HG02852 (cell line): Measurements from ENCODE around the gene FBL.
"Not testable (repeated sequence)": the region's sequence is repeated elsewhere in the genome, so short reads cannot be mapped to it uniquely, and the experiment has no call there.

Source experiments
- ATAC-seq: cut with Tn5 transposase; IDR thresholded peaks from one replicate; pipeline ENCODE4 v1.9.1; 2021; ENCODE audit warnings: mild to moderate bottlenecking, moderate library complexity; ENCODE audit not compliant: unreplicated experiment

The FBL gene

GRCh38 chr19:39825531-39826076, 20.6 kb downstream of the FBL start:
- ATAC-seq: no peak

DNA sequence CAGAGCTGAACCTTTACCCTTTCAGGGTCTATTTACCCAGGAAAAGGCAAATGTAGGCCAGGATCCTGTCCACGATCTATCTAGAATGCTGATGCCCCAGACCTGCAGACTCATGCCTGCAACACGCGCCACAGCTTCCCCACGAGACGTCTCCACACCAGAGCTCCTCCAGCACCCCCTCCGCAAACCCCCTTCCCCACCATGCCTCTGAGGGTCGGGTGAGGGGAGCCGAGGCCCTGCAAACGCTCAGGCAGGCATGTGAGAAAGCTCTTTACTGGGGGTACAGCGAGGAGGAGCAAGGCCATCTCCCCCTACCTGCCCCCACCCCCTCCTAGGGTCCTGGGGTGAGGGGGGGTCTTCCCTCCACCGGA, 21.1 kb downstream of the FBL start:
- ATAC-seq: no peak

- ATAC-seq: peak; percentile 90
Observed at GRCh38 chr19:39824143-39825092, 21.8 kb downstream of the FBL start.

- ATAC-seq: no peak
Observed at GRCh38 chr19:39823686-39824085, 22.5 kb downstream of the FBL start.

DNA sequence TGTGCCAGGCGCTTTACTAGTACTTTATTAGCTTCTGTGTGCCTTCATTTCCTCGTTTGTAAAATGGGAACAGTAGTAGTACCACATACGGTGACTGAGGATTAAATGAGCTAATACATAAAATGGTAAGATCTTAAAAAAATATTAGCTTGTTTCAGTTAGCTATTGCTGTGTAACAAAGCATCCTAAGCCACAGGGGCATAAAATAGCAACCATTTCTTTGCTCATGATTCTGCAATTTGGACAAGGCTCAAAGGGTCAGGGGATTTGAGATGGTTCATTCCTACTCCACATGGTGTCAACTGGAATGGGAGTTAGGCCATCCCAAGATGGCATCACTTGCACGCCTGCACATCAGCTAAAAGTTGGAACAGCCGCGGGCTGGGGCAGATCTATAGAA, 25.5 kb downstream of the FBL start:
- ATAC-seq: no peak

- no peak for ATAC-seq
Observed at GRCh38 chr19:39819786-39820185, 26.4 kb downstream of the FBL start.

- peak; percentile 70 for ATAC-seq
Observed at GRCh38 chr19:39818626-39819097, 27.5 kb downstream of the FBL start.

- ATAC-seq: no peak
Observed at GRCh38 chr19:39817888-39818561, 28.2 kb downstream of the FBL start.

DNA sequence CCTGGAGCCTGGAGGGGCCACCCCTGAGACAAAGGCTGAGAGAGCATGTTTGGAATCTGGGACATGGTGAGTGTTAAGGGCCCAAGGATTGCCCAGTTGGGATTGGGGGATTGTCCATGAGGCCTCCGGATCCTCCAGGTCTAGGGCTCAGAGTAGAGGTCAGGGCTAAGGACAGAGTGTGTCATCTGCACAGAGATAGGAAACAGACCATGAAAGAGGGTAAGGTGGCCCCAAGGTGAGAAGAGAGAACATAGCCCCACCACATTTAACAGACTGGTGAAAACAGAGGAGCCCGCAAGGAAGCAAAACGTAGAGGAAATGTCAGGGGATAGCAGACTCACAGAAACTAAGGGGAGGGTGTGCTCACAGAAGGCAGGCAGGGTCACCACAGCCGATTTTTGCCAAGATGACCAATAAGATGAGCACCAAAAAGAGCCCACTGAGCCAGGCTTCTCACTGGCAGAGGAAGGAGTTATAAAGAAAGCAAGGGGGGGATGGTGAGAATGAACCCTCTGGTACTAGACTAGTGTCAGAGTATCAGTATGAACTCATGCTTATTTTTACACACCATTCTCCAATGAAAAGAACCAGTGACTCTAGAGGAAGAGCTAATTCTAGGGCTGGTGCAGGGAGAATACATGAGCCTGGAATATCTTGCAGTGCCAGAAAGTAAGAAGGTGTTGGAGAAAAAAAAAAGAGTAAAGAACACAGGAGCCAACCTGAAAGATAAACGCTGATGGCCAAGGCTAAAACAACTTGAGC, 29.7 kb downstream of the FBL start:
- ATAC-seq: no peak

DNA sequence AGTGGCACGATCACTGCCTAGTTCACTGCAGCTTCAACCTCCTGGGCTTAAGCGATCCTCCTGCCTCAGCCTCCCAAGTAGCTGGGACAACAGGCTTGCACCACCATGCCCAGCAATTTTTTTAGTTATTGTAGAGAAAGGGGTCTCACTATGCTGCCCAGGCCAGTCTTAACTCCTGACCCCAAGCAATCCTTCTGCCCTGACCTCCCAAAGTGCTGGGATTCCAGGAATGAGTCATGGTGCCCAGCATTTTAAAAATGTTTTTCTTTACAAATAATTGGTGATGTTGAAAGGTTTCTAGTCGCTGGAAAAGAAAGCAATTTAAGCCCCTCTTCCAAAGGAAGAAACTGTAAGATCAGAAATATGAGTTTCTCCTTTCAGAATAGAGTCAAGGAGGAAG, 31.6 kb downstream of the FBL start:
- no peak for ATAC-seq

DNA sequence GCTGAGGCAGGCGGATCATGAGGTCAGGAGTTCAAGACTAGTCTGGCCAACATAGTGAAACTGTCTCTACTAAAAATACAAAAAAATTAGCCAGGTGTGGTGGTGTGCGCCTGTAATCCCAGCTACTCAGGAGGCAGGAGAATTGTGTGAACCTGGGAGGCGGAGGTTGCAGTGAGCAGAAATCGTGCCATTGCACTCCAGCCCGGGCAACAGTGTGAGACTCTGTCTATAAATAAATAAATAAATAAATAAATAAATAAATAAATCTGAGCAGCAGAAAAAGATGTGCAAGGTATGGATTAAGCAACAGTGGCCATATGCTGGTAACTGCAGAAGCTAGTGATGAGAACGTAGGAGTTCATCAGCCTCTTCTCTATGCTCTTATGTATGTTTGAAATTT, 32.1 kb downstream of the FBL start:
- not testable (repeated sequence) for ATAC-seq

DNA sequence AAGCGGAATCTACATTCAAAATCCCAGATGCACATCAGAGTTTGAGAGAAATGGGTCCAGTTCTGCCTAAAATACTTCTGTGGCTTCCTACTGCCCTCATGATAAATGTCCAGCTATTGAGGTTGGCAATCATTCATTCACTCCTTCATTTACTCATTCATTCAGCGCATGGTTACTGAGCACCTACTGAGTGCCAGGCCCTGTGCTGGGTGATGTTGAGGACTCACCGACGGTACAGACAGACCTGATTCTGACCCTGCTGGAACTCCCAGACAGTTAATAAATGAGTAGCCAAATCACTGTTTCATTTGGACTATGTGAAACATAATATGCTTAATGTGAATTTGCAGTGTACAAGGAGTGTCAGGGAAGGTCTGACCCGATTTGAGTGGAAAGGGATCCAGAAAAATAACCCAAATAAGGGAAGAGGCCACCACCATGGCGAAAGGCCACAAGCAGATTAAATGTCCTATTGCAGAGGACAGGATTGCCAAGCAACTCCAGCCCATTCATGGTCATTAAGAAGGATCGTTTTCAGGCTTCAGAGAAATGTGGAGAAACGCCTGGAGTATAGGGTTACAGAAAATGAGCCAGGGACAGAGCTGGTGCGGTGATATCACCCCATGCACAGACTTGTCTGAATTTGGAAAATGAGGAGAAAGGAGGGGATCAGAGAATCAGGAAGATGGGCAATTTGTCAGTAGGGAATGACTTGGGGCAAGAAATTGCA, 32.8 kb downstream of the FBL start:
- ATAC-seq: no peak

GRCh38 chr19:39811064-39811463, 35.1 kb downstream of the FBL start:
- ATAC-seq: no peak

- ATAC-seq: no peak
Observed at GRCh38 chr19:39810424-39810823, 35.8 kb downstream of the FBL start.

- no peak for ATAC-seq
Observed at GRCh38 chr19:39809368-39809767, 36.8 kb downstream of the FBL start.

DNA sequence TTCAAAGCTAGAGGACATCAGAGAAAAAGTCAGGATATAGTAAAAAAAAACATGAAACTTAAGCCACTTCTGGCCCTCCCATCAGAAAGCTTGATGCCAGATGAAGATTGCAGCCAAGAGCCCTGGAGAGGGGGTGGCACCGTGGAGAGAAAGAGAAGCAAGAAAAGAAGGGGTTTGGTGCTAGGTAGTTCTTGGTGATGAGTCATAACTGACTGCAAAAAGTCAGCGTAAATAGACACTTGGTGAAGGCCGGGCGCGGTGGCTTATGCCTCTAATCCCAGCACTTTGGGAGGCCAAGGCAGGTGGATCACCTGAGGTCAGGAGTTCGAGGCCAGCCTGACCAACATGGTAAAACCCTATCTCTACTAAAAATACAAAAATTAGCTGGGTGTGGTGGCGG, 37.5 kb downstream of the FBL start:
- not testable (repeated sequence) for ATAC-seq

GRCh38 chr19:39807846-39808364, 38.3 kb downstream of the FBL start:
- ATAC-seq: no peak

GRCh38 chr19:39805104-39805503, 41.1 kb downstream of the FBL start:
- no peak for ATAC-seq

DNA sequence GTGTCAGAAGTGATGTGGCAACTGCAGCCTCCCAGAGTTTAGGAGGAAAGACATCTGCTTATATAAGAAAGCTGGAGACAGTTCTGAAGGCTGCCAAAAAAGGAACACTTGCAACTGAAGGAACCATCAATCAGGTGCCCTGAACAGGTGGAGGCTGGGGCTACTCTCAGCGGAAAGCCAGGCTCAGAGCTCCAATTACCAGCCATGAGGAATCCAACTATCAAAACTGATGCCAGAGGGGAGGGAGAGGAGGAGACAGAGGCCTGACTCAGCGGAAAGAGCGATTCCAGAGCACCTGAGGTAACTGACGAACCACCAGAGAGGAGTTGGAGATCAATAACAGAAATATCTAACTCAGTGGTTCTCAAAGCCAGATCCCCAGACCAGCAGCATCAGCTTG, 43.2 kb downstream of the FBL start:
- no peak for ATAC-seq

DNA sequence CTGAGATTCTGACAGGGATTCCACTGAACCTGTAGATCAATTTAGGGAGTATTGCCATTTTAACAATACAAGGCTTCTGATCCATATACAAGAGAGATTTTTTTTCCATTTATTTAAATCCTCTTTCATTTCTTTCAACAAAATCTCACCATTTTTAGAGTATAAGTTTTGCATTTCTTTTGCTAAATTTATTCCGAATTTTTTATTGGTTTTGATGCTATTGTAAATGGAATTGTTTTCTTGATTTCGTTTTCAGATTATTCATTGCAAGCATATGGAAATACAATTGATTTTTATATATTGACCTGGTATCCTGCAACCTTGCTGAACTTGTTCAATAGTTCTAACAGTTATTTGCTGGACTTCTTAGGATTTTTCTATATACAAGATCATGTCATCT, 49.1 kb downstream of the FBL start:
- ATAC-seq: no peak
